Bronchial epithelial cell (primary cell): ENCODE measurements around the gene PTPRN2. TPM values are rescaled to one million over a fixed set of nuclear protein-coding genes. Genes with fewer than 3 reads are reported as not detected.

Experiments
- DNase-seq: peaks from one replicate; pipeline ENCODE4 v3.0.0-alpha.2; 2010; ENCODE audit warnings: low read depth
- FAIRE-seq: peaks from 2 replicates; lab custom pipeline; 2011; peaks lifted over from hg19 to GRCh38; lab: Jason Lieb, UNC
- H3K27me3 ChIP-seq: 2 replicates; pipeline ENCODE4 v1.5.1; 2011; ENCODE audit warnings: low read length; ENCODE audit not compliant: control insufficient read depth, insufficient read depth
- H3K36me3 ChIP-seq: 2 replicates; pipeline ENCODE4 v1.5.1; 2011; ENCODE audit warnings: low read length; ENCODE audit not compliant: control insufficient read depth, insufficient read depth
- H3K4me3 ChIP-seq: 2 replicates; pipeline ENCODE4 v1.5.1; 2011; ENCODE audit warnings: mild to moderate bottlenecking, low read depth, low read length, control low read depth
- total RNA-seq: library from RNA; depleted of rRNA; stranded (reverse); fragments of >200 nt; gene quantifications from 2 replicates; pipeline ENCODE4 v1.2.1, GENCODE V29; 2014
- TF ChIP-seq, protein P1 (sequence below): IDR thresholded peaks from 2 replicates; pipeline ENCODE4 v1.5.1; 2011; ENCODE audit warnings: mild to moderate bottlenecking, moderate library complexity, low read length, control low read depth, inconsistent platforms; ENCODE audit not compliant: insufficient read depth, severe bottlenecking

The PTPRN2 gene
- total RNA-seq, 1 donor from 2014 or later: 1.1 TPM

DNA sequence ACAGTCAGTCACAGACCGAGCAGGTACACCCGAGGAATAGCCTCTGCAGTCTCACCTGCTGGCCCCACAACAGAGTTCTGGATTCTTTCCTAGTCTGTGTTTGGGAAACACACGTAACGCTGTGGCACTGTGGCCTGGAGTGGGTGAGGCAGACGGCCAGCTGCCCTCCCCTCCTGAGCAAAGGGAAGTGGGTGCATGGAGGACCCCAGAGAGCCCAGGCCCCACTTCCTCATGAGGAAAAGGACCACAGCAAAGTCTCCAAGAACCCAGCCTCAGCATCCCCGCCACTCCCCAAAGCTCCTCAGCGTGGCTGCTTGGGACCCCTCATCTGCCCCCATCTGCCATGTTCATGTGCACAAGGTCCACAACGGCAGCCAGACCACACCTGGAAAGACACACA is 530.2 kb downstream of the PTPRN2 start:
- no peak for DNase-seq
- H3K36me3 ChIP-seq: no peaks in the 10 kb centered on the region
- no peak overlapping the region for H3K4me3 ChIP-seq
- no peak for FAIRE-seq
- no peaks in the 10 kb centered on the region for H3K27me3 ChIP-seq
- TF ChIP-seq, protein P1, sequence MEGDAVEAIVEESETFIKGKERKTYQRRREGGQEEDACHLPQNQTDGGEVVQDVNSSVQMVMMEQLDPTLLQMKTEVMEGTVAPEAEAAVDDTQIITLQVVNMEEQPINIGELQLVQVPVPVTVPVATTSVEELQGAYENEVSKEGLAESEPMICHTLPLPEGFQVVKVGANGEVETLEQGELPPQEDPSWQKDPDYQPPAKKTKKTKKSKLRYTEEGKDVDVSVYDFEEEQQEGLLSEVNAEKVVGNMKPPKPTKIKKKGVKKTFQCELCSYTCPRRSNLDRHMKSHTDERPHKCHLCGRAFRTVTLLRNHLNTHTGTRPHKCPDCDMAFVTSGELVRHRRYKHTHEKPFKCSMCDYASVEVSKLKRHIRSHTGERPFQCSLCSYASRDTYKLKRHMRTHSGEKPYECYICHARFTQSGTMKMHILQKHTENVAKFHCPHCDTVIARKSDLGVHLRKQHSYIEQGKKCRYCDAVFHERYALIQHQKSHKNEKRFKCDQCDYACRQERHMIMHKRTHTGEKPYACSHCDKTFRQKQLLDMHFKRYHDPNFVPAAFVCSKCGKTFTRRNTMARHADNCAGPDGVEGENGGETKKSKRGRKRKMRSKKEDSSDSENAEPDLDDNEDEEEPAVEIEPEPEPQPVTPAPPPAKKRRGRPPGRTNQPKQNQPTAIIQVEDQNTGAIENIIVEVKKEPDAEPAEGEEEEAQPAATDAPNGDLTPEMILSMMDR: no peak

DNA sequence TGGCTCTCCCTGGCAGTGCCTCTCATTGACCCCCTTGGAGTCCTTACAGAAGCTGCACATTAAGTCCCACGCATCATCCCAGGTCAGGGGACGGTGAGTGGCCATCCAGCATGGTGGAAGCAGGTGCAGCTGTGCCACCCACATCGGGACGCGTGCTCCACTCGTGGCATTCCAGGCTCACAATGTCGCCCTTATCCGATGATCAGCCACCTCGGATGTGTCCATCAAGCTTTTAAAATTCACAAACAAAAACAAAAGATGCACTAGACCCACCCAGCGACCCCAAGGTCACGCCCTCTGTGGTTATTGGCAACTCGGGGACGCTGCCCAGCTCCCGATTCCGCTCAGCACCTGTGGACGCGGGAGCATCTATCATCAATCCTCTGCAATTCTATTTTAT is 530.9 kb downstream of the PTPRN2 start:
- H3K27me3 ChIP-seq: no peaks in the 10 kb centered on the region

DNA sequence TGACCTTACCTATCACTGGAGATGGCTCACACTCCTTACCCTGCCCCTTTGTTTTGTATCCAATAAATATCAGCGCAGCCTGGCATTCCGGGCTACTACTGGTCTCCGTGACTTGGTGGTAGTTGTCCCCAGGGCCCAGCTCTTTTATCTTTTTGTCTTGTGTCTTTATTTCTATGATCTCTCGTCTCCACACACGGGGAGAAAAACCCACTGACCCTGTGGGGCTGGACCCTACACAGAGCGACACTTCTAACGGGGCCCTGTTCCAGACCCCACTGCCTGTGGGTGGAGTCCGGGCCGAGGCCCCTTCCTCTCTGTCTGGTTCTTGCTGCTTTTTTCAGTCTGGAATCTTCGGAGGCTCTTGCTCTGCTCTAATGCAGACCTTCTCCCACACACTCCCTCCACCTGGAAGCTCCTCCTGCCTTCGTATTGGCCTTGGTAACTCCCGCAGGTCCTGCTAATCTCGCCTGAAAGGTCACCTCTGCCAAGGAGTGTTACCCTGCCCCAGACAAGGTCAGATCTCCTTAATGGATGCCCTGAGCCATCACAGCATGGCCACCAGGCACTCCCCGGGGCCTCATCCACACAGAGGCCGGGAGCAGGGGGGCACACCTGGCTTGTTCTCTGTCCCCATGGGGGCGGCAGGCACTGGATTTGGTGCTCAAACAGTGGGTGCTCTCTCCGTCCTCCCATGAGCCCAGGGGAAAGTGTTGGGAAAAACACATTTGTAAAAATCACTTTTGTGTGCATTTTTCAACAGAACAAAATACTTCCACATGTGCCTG is 531.7 kb downstream of the PTPRN2 start:
- no peak for DNase-seq
- no peak for FAIRE-seq
- H3K4me3 ChIP-seq: no peak overlapping the region

More for the DNA sequence above, 530.9 kb downstream of the PTPRN2 start:
- DNase-seq: no peak
- FAIRE-seq: no peak
- TF ChIP-seq, protein P1: no peak
- no peak overlapping the region for H3K4me3 ChIP-seq
- no peaks in the 10 kb centered on the region for H3K36me3 ChIP-seq

DNA sequence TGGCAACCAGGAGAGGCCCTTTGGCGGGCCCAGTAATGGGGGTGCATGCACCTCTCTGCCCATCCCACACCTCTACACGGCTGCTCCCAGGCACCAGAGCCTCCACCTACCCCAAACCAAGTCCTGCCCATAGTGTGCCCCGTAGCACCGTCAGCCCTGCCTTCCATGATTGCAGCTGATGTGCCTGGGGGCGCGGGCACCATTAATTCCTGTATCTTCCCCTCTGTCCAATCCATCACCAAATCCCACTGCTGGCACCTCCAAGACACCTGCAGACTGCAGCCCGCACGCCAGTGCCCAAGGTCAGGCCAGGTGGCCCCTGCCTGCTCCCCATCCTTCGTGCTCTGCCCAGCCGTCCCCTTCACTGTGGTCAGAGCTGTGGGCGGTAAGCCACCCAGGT is 533.0 kb downstream of the PTPRN2 start:
- FAIRE-seq: no peak
- TF ChIP-seq, protein P1: no peak

More for the DNA sequence above, 531.7 kb downstream of the PTPRN2 start:
- Histone ChIP-seq H3K36me3 (no peaks in the 10 kb centered on the region), H3K27me3 (no peaks in the 10 kb centered on the region)
- TF ChIP-seq, protein P1: no peak

DNA sequence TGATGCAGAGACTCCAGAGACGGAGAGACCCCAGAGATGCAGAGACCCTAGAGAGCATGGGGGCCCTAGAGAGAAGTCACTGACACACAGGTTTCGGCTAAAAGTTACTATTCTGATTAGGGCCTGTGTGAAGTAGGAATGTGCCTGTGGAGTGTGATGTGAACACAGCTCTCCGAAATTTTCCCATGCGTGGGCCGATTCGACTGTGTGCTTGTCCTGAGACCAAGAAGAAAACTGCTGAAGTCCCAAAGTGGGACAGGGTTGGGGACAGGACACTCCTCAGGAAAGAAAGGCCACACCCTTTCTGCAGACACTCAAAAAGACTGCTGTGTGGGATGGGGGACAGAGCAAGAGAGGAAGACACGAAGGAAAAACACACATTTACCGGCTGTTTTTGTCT is 533.5 kb downstream of the PTPRN2 start:
- no peak for FAIRE-seq
- no peak for DNase-seq
- no peaks in the 10 kb centered on the region for H3K27me3 ChIP-seq
- TF ChIP-seq, protein P1: no peak
- H3K36me3 ChIP-seq: no peaks in the 10 kb centered on the region
- H3K4me3 ChIP-seq: no peak overlapping the region

More for the DNA sequence above, 533.0 kb downstream of the PTPRN2 start:
- no peaks in the 10 kb centered on the region for H3K27me3 ChIP-seq
- H3K36me3 ChIP-seq: no peaks in the 10 kb centered on the region
- no peak overlapping the region for H3K4me3 ChIP-seq
- no peak for DNase-seq
